Gastrocnemius medialis (tissue), 4 donors: Measurements from ENCODE around the gene AFF1. TPM values are rescaled to one million over a fixed set of nuclear protein-coding genes. Genes with fewer than 3 reads are reported as not detected.
A peak's percentile ranks its signal among the peaks of the same experiment; 100 is the strongest.
"Not testable (repeated sequence)": the region's sequence is repeated elsewhere in the genome, so short reads cannot be mapped to it uniquely, and the experiment has no call there.

Source experiments
- ATAC-seq, 2 donors: fragments of 150-250 bp; one replicate each; pipeline ENCODE4 v1.9.1; 2016
- DNase-seq, 2 donors: peaks; one replicate each; pipeline ENCODE4 v3.0.0-alpha.2; 2019
- H3K27ac ChIP-seq, 4 donors: fragments of 200-600 bp; sonication (generic); 1 replicate in 1 of 4; 2 replicates in 3 of 4; pipeline ENCODE4 v1.5.1; 2016 to 2018; ENCODE audit warnings: mild to moderate bottlenecking in 2 of 4, moderate library complexity in 1 of 4
- H3K27me3 ChIP-seq, 3 donors: fragments of 200-600 bp; sonication (generic) in 2 of 3; 1 replicate in 1 of 3; 2 replicates in 2 of 3; pipeline versions ENCODE4 v1.5.1 to v1.6.0; 2016 to 2019; ENCODE audit warnings: mild to moderate bottlenecking in 1 of 3, moderate library complexity in 1 of 3
- H3K36me3 ChIP-seq, 2 donors: fragments of 200-600 bp; sonication (generic) in 1 of 2; one replicate each; pipeline ENCODE4 v1.5.1; 2017 to 2018
- H3K4me1 ChIP-seq, 2 donors: fragments of 200-600 bp; sonication (generic) in 1 of 2; one replicate each; pipeline ENCODE4 v1.5.1; 2016 to 2017; ENCODE audit warnings: mild to moderate bottlenecking in 2 of 2
- H3K4me3 ChIP-seq, 4 donors: fragments of 200-600 bp; sonication (generic) in 3 of 4; 1 replicate in 1 of 4; 2 replicates in 3 of 4; pipeline ENCODE4 v1.5.1; 2016 to 2019; ENCODE audit warnings: mild to moderate bottlenecking in 2 of 4
- H3K9me3 ChIP-seq, 3 donors: fragments of 200-600 bp; sonication (generic) in 2 of 3; 1 replicate in 1 of 3; 2 replicates in 2 of 3; pipeline ENCODE4 v1.5.1; 2016 to 2019
- CTCF ChIP-seq, 5 experiments: fragments of 450-650 bp in 3 of 5; fragments of 200-600 bp in 2 of 5; sonication (generic) in 2 of 5; IDR thresholded peaks in 4 of 5; conservative IDR thresholded peaks in 1 of 5; 1 replicate in 4 of 5; 2 replicates in 1 of 5; pipeline ENCODE4 v1.5.1; 2016 to 2019; ENCODE audit warnings: antibody characterized with exemption in 5 of 5, mild to moderate bottlenecking in 3 of 5, moderate library complexity in 3 of 5
- POLR2A ChIP-seq, 2 donors: fragments of 450-650 bp; IDR thresholded peaks; one replicate each; pipeline ENCODE4 v1.6.1; 2017; ENCODE audit warnings: antibody characterized with exemption in 2 of 2, mild to moderate bottlenecking in 2 of 2, moderate library complexity in 2 of 2
- in situ Hi-C, 4 donors: fragments of 200-750 bp; cut with MboI; loops; one replicate each; pipeline versions ENCODE4 v1.15.0 to v1.8.0; 2017; ENCODE audit warnings: low sequenced_read_pairs in 4 of 4
- intact Hi-C: fragments of 100-400 bp; cut with DNase I; formaldehyde crosslinking; loops from one replicate; pipeline ENCODE4 v1.15.1; 2023; ENCODE audit warnings: low total_unique reads
- total RNA-seq, 4 donors: library from RNA; depleted of rRNA; stranded (reverse); fragments of >200 nt; gene quantifications; one replicate each; pipeline versions ENCODE4 v1.1.0 to v1.2.3, GENCODE V29; 2016

The AFF1 gene
- total RNA-seq, 4 donors from 2014 or later = 142 to 265 (median 197) TPM

GRCh38 chr4:87034527-87034926, 99.7 kb downstream of the AFF1 start:
- H3K4me3 ChIP-seq = peak overlapping the region in 1 of 4 donors; percentile 9
- ATAC-seq (no peak), DNase-seq (no peak)
- H3K4me1 ChIP-seq = peaks cover 100% of the 10 kb centered on the region in 2 donors
- TF ChIP-seq CTCF (IDR thresholded peaks at IDR 0.05 in 4 of 5, conservative IDR thresholded peaks at IDR 0.05 in 1 of 5) = no peak
- no peak for TF ChIP-seq POLR2A (IDR thresholded peaks at IDR 0.05)
- H3K27me3 ChIP-seq = no peaks in the 10 kb centered on the region
- intact Hi-C loops = no loop called here
- in situ Hi-C loops = no loop called here
- H3K36me3 ChIP-seq = no peaks in the 10 kb centered on the region
- H3K9me3 ChIP-seq = no peaks in the 10 kb centered on the region
- peak overlapping the region; percentile 93 to 97 (median 94) for H3K27ac ChIP-seq

DNA sequence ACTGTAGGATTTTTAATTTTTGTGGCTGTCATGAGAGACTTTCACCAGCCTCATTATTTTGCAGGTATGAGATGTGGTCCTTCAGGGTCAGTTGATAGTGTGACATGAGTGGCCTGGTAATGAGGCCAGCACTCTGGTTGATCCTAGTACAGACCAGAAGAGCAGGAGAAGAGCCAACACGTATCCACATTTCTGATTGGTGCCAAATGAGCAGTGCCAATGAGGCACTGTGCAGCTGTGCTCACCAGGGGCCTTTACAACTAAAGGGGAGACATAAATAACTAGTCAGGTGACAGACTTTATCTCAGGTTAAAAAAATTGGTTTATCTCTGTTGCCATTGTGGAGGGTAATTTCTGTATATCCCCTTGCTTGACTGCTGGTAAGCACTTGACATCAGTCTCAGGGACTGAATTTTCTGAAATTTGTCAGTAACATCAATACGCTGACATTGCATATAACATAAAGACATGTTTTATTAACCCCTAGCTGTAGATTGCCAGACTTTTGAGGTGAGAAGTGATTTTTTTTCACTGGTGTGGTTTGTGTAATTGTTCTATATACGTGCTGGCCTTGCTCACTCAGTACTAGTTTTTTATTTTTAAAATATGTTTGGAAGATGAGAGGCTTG, 101.2 kb downstream of the AFF1 start:
- Histone ChIP-seq H3K27ac (peak overlapping the region; percentile 93 to 97 (median 94)), H3K9me3 (no peaks in the 10 kb centered on the region), H3K36me3 (no peaks in the 10 kb centered on the region), H3K4me1 (peaks cover 100% of the 10 kb centered on the region in 2 donors), H3K27me3 (no peaks in the 10 kb centered on the region), H3K4me3 (peak overlapping the region in 1 of 4 donors; percentile 13)
- TF ChIP-seq POLR2A (IDR thresholded peaks at IDR 0.05) (peak in 1 of 2 donors; percentile 16), CTCF (IDR thresholded peaks at IDR 0.05 in 4 of 5, conservative IDR thresholded peaks at IDR 0.05 in 1 of 5) (no peak)
- in situ Hi-C loops = no loop called here
- ATAC-seq (peak; percentile 47 to 54), DNase-seq (peak; percentile 54 to 76)
- intact Hi-C loops = no loop called here

DNA sequence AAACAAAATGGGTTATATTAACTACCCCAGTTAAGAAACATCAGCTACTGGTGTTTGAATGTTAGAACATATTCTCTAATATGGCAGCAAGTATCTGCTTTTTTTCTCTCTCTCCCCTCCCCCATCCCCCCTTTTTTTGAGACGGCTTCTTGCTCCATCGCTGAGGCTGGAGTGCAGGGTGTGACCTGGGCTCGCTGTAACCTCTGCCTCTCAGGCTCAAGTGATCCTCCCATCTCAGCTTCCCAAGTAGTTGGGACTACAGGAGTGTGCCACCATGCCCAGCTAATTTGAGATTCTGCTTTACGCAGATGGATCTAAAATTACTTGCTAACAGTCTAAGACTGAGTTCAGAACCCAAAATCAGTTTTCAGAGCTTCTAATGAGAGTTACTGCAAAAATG, 101.9 kb downstream of the AFF1 start:
- H3K27ac ChIP-seq = peak overlapping the region; percentile 93 to 97 (median 94)
- peak overlapping the region in 2 of 4 donors; percentile 1 to 13 for H3K4me3 ChIP-seq
- in situ Hi-C loops = no loop called here
- ATAC-seq = peak; percentile 25 to 62
- no peaks in the 10 kb centered on the region for H3K27me3 ChIP-seq
- H3K36me3 ChIP-seq = no peaks in the 10 kb centered on the region
- DNase-seq = peak; percentile 64 to 85
- TF ChIP-seq CTCF (IDR thresholded peaks at IDR 0.05 in 4 of 5, conservative IDR thresholded peaks at IDR 0.05 in 1 of 5) (no peak), POLR2A (IDR thresholded peaks at IDR 0.05) (peak in 1 of 2 donors; percentile 32)
- no peaks in the 10 kb centered on the region for H3K9me3 ChIP-seq
- peaks cover 100% of the 10 kb centered on the region in 2 donors for H3K4me1 ChIP-seq
- intact Hi-C loops = no loop called here

GRCh38 chr4:87037171-87037570, 102.4 kb downstream of the AFF1 start:
- H3K27me3 ChIP-seq, in situ Hi-C loops, H3K36me3 ChIP-seq, H3K9me3 ChIP-seq, intact Hi-C loops: not testable (repeated sequence)
- ATAC-seq (peak in 1 of 2 donors; percentile 26), DNase-seq (peak; percentile 61 to 85)
- Histone ChIP-seq H3K4me3 (peak overlapping the region in 1 of 4 donors; percentile 1), H3K4me1 (peaks cover 100% of the 10 kb centered on the region in 2 donors), H3K27ac (peak overlapping the region; percentile 93 to 97 (median 94))
- TF ChIP-seq POLR2A (IDR thresholded peaks at IDR 0.05) = peak in 1 of 2 donors; percentile 33

DNA sequence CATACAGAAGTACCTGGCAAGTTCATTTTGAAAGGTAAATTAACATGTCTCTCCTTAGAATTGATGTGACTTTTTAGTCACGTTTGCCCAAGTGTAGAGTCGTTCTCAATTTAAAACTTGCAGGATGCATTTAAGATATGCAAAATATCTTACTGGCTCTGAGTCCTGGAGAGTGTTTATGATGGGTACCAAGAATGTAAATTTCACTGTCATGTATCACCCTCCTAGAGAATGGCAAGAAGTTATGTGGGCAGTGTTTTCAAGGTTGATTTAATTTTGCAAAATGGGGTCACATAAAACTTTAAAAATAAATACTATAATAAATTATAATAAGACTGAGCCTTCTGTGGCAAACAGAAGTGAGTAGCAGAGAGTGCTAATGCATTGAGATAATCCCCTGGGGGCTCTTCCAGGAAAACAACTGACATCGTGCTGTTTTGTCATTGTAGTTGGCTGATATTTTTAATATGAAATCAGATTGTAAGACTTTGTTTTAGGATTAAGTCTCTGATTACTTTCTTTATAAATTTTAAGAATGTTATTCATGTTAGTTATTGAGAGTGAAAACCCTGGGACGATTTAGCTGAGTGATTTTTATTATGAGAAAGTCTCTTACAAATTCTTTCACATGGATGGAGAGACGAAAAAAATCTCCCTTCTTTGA, 103.0 kb downstream of the AFF1 start:
- H3K9me3 ChIP-seq = no peaks in the 10 kb centered on the region
- in situ Hi-C loops (no loop called here), intact Hi-C loops (no loop called here)
- no peaks in the 10 kb centered on the region for H3K36me3 ChIP-seq
- TF ChIP-seq POLR2A (IDR thresholded peaks at IDR 0.05) (no peak), CTCF (IDR thresholded peaks at IDR 0.05 in 4 of 5, conservative IDR thresholded peaks at IDR 0.05 in 1 of 5) (no peak)
- no peak overlapping the region for H3K4me3 ChIP-seq
- no peaks in the 10 kb centered on the region for H3K27me3 ChIP-seq
- peaks cover 100% of the 10 kb centered on the region in 2 donors for H3K4me1 ChIP-seq
- peak overlapping the region; percentile 93 to 97 (median 94) for H3K27ac ChIP-seq
- DNase-seq (no peak), ATAC-seq (no peak)
